ENCODE data around the gene COPG2.
"Not testable (repeated sequence)": the region's sequence is repeated elsewhere in the genome, so short reads cannot be mapped to it uniquely, and the experiment has no call there.

DNA sequence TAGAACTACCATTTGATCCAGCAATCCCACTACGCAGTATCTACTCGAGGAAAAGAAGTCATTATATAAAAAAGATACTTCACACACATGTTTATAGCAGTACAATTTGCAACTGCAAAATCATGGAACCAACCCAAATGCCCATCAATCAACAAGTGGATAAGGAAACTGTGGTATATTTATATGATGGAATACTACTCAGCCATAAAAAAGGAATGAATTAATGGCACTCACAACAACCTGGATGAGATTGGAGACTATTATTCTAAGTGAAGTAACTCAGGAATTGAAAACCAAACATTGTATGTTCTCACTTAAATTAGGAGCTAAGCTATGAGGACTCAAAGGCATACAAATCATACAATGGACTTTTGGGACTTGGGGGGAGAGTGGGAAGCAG is 82.6 kb downstream of the COPG2 start:
- TF ChIP-seq, protein P1, sequence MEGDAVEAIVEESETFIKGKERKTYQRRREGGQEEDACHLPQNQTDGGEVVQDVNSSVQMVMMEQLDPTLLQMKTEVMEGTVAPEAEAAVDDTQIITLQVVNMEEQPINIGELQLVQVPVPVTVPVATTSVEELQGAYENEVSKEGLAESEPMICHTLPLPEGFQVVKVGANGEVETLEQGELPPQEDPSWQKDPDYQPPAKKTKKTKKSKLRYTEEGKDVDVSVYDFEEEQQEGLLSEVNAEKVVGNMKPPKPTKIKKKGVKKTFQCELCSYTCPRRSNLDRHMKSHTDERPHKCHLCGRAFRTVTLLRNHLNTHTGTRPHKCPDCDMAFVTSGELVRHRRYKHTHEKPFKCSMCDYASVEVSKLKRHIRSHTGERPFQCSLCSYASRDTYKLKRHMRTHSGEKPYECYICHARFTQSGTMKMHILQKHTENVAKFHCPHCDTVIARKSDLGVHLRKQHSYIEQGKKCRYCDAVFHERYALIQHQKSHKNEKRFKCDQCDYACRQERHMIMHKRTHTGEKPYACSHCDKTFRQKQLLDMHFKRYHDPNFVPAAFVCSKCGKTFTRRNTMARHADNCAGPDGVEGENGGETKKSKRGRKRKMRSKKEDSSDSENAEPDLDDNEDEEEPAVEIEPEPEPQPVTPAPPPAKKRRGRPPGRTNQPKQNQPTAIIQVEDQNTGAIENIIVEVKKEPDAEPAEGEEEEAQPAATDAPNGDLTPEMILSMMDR (IDR thresholded peaks at IDR 0.05; ENCODE audit: low read length): not testable (repeated sequence)
- not testable (repeated sequence) for TF ChIP-seq EZH2 (IDR thresholded peaks at IDR 0.05; ENCODE audit: borderline replicate concordance, low read length)

All from OCI-LY1 (cell line).